IMR-90 (cell line): ENCODE data around the gene ZNF766. TPM values are rescaled to one million over a fixed set of nuclear protein-coding genes. Genes with fewer than 3 reads are reported as not detected.
A peak's percentile ranks its signal among the peaks of the same experiment; 100 is the strongest.

ENCODE experiments used
- ATAC-seq: fragments of 200-7000 bp; cut with Tn5 transposase; 2 replicates; pipeline ENCODE4 v1.9.1; 2020; ENCODE audit warnings: low read depth, mild to moderate bottlenecking, moderate library complexity
- BruUV-seq: library from RNA; stranded (reverse); fragments of 400-500 nt; replicated peaks from 2 replicates; lab custom pipeline; 2021; lab: Mats Ljungman, UMichigan
- CTCF ChIA-PET: fragments of 300-600 bp; formaldehyde crosslinking; extraction: SDS; loops from one replicate; lab custom pipeline; 2021; ENCODE audit warnings: antibody characterized with exemption; lab: Yijun Ruan, JAX
- POLR2A ChIA-PET: fragments of 300-600 bp; sonication (Branson Sonifier 250); formaldehyde crosslinking; loops from one replicate; lab custom pipeline; 2022; ENCODE audit warnings: antibody characterized with exemption; ENCODE audit not compliant: unreplicated experiment; lab: Charles Lee
- DNase-seq: peaks from one replicate; pipeline ENCODE4 v3.0.0; 2013
- H2AFZ ChIP-seq: replicated peaks from 2 replicates; pipeline ENCODE3; 2013; ENCODE audit warnings: low read length, mild to moderate bottlenecking; ENCODE audit not compliant: poor library complexity
- H2AK5ac ChIP-seq: 2 replicates; pipeline ENCODE4 v1.6.1; 2013; ENCODE audit warnings: low read depth, low read length, inconsistent platforms
- H2AK9ac ChIP-seq: replicated peaks from 2 replicates; pipeline ENCODE3; 2013; ENCODE audit warnings: mild to moderate bottlenecking, low read depth, low read length, moderate library complexity; ENCODE audit not compliant: poor library complexity
- H2BK120ac ChIP-seq: 2 replicates; pipeline ENCODE4 v1.6.1; 2013; ENCODE audit warnings: low read depth, low read length, inconsistent platforms
- H2BK15ac ChIP-seq: 3 replicates; pipeline ENCODE4 v1.6.1; 2013; ENCODE audit warnings: low read depth, low read length, inconsistent platforms
- H2BK20ac ChIP-seq: 2 replicates; pipeline ENCODE4 v1.6.1; 2013; ENCODE audit warnings: low read depth, mild to moderate bottlenecking, inconsistent platforms, low read length, moderate library complexity
- H2BK5ac ChIP-seq: 2 replicates; pipeline ENCODE4 v1.6.1; 2013; ENCODE audit warnings: mild to moderate bottlenecking, low read depth, low read length, inconsistent platforms; ENCODE audit not compliant: poor library complexity, severe bottlenecking
- H3K14ac ChIP-seq: replicated peaks from 2 replicates; pipeline ENCODE4 v1.6.1; 2013; ENCODE audit warnings: low read depth, low read length, inconsistent platforms
- H3K18ac ChIP-seq: 2 replicates; pipeline ENCODE4 v1.6.1; 2013; ENCODE audit warnings: low read depth, low read length, control low read depth
- H3K23ac ChIP-seq: 2 replicates; pipeline ENCODE4 v1.6.1; 2013; ENCODE audit warnings: low read depth, low read length, inconsistent platforms
- H3K27ac ChIP-seq: 2 replicates; pipeline ENCODE4 v1.5.1; 2013; ENCODE audit warnings: mild to moderate bottlenecking, control low read depth, low read length; ENCODE audit not compliant: insufficient read depth
- H3K27me3 ChIP-seq: 2 replicates; pipeline ENCODE4 v1.6.1; 2013; ENCODE audit warnings: low read length; ENCODE audit not compliant: control insufficient read depth, insufficient read depth
- H3K36me3 ChIP-seq: 2 replicates; pipeline ENCODE4 v1.6.1; 2013; ENCODE audit warnings: low read length, mixed read lengths; ENCODE audit not compliant: control insufficient read depth, insufficient read depth
- H3K4ac ChIP-seq: 2 replicates; pipeline ENCODE4 v1.6.1; 2013; ENCODE audit warnings: low read depth, low read length, inconsistent platforms
- H3K4me1 ChIP-seq: 2 replicates; pipeline ENCODE4 v1.6.1; 2013; ENCODE audit warnings: low read length, mixed read lengths; ENCODE audit not compliant: control insufficient read depth, insufficient read depth
- H3K4me2 ChIP-seq: 2 replicates; pipeline ENCODE4 v1.6.1; 2013; ENCODE audit warnings: low read depth, mild to moderate bottlenecking, control low read depth, low read length, moderate library complexity
- H3K4me3 ChIP-seq: 2 replicates; pipeline ENCODE4 v1.5.1; 2013; ENCODE audit warnings: low read depth, mild to moderate bottlenecking, control low read depth, low read length, moderate library complexity; ENCODE audit not compliant: insufficient read depth
- H3K56ac ChIP-seq: 2 replicates; pipeline ENCODE4 v1.6.1; 2013; ENCODE audit warnings: low read length, inconsistent platforms; ENCODE audit not compliant: insufficient read depth; ENCODE audit errors: extremely low read depth
- H3K79me1 ChIP-seq, 2 experiments: 2 replicates each; pipeline ENCODE4 v1.6.1; 2013; ENCODE audit warnings: low read length in 2 of 2, inconsistent platforms in 1 of 2, low read depth in 1 of 2
- H3K9ac ChIP-seq: 2 replicates; pipeline ENCODE4 v1.6.1; 2013; ENCODE audit warnings: low read depth, low read length, control low read depth
- H3K9me1 ChIP-seq: 2 replicates; pipeline ENCODE4 v1.6.1; 2013; ENCODE audit warnings: low read length, inconsistent platforms; ENCODE audit not compliant: insufficient read depth
- H3K9me3 ChIP-seq: 2 replicates; pipeline ENCODE4 v1.6.1; 2013; ENCODE audit warnings: low read length; ENCODE audit not compliant: control insufficient read depth, insufficient read depth
- H4K20me1 ChIP-seq: 2 replicates; pipeline ENCODE4 v1.6.1; 2013; ENCODE audit warnings: low read length, inconsistent platforms; ENCODE audit not compliant: insufficient read depth
- H4K5ac ChIP-seq: 2 replicates; pipeline ENCODE4 v1.6.1; 2013; ENCODE audit warnings: mild to moderate bottlenecking, low read depth, low read length, control low read depth
- H4K8ac ChIP-seq, 2 experiments: 2 replicates each; pipeline ENCODE4 v1.6.1; 2013; ENCODE audit warnings: low read depth in 2 of 2, low read length in 2 of 2, control low read depth in 1 of 2, inconsistent platforms in 1 of 2
- H4K91ac ChIP-seq: 2 replicates; pipeline ENCODE4 v1.6.1; 2013; ENCODE audit warnings: low read depth, low read length, inconsistent platforms; ENCODE audit not compliant: insufficient read depth
- BHLHE40 ChIP-seq: fragments of 150-350 bp; IDR thresholded peaks from 2 replicates; pipeline ENCODE4 v1.6.1; 2016; ENCODE audit warnings: mild to moderate bottlenecking, low read depth, low read length
- CEBPB ChIP-seq: IDR thresholded peaks from 2 replicates; pipeline ENCODE4 v1.6.1; 2012; ENCODE audit warnings: low read depth, low read length, improper control_type of control experiment
- CHD1 ChIP-seq: IDR thresholded peaks from 2 replicates; pipeline ENCODE4 v1.6.1; 2012; ENCODE audit warnings: low read depth, low read length, improper control_type of control experiment
- MAFK ChIP-seq: IDR thresholded peaks from 2 replicates; pipeline ENCODE4 v1.6.1; 2012; ENCODE audit warnings: low read depth, low read length, improper control_type of control experiment
- MAZ ChIP-seq: IDR thresholded peaks from 2 replicates; pipeline ENCODE4 v1.6.1; 2012; ENCODE audit warnings: low read depth, mild to moderate bottlenecking, low read length, improper control_type of control experiment, moderate library complexity, borderline replicate concordance
- POLR2A ChIP-seq: IDR thresholded peaks from 2 replicates; pipeline ENCODE4 v1.6.1; 2012; ENCODE audit warnings: mild to moderate bottlenecking, low read depth, low read length
- RCOR1 ChIP-seq: IDR thresholded peaks from 2 replicates; pipeline ENCODE4 v1.6.1; 2012; ENCODE audit warnings: mild to moderate bottlenecking, low read length, improper control_type of control experiment; ENCODE audit not compliant: insufficient replicate concordance
- RFX5 ChIP-seq: IDR thresholded peaks from 2 replicates; pipeline ENCODE4 v1.8.0; 2012; ENCODE audit warnings: low read depth, mild to moderate bottlenecking, low read length, moderate library complexity
- WGBS, 2 experiments: methylation state at CpG; one replicate each; pipeline versions ENCODE4 v1.1.5 to v1.1.7; 2013; ENCODE audit warnings: missing lambda C conversion rate in 2 of 2; ENCODE audit not compliant: insufficient read length in 1 of 2; ENCODE audit errors: extremely low coverage in 2 of 2; 5-methylcytosine and 5-hydroxymethylcytosine counted together
- dilution Hi-C: fragments of 300-500 bp; cut with HindIII; formaldehyde crosslinking; loops from one replicate; pipeline ENCODE4 v1.14.3; 2018; ENCODE audit warnings: low sequenced_read_pairs; ENCODE audit not compliant: unreplicated experiment
- in situ Hi-C: fragments of 300-500 bp; cut with MboI; formaldehyde crosslinking; loops from 3 replicates; pipeline ENCODE4 v1.14.3; 2019; ENCODE audit warnings: low sequenced_read_pairs, inconsistent platforms, mixed read lengths
- intact Hi-C: fragments of 100-400 bp; cut with micrococcal nuclease; formaldehyde crosslinking; loops from 2 replicates; pipeline ENCODE4 v1.10.0; 2022
- polyA plus RNA-seq, 3 experiments: library from polyadenylated mRNA; depleted of rRNA; stranded (reverse); fragments of >200 nt; gene quantifications; 2 replicates each; pipeline ENCODE4 v1.2.3, GENCODE V29; 2012; ENCODE audit warnings: low replicate concordance in 1 of 3
- total RNA-seq: library from RNA; depleted of rRNA; stranded (reverse); fragments of >200 nt; gene quantifications from 2 replicates; pipeline ENCODE4 v1.2.3, GENCODE V29; 2012
- TF ChIP-seq, protein P1 (sequence below): fragments of 150-350 bp; IDR thresholded peaks from 2 replicates; pipeline ENCODE4 v1.6.1; 2016; ENCODE audit warnings: low read depth, mild to moderate bottlenecking, low read length, moderate library complexity, borderline replicate concordance
- TF ChIP-seq, protein P2 (sequence below): conservative IDR thresholded peaks from 2 replicates; pipeline ENCODE4 v1.5.1; 2012; ENCODE audit warnings: mild to moderate bottlenecking, low read depth, low read length, improper control_type of control experiment

The ZNF766 gene
- total and polyA plus RNA-seq, 2 of the 4 experiments (the other 2 are of a cell fraction): 4.9 to 20.4 TPM

DNA sequence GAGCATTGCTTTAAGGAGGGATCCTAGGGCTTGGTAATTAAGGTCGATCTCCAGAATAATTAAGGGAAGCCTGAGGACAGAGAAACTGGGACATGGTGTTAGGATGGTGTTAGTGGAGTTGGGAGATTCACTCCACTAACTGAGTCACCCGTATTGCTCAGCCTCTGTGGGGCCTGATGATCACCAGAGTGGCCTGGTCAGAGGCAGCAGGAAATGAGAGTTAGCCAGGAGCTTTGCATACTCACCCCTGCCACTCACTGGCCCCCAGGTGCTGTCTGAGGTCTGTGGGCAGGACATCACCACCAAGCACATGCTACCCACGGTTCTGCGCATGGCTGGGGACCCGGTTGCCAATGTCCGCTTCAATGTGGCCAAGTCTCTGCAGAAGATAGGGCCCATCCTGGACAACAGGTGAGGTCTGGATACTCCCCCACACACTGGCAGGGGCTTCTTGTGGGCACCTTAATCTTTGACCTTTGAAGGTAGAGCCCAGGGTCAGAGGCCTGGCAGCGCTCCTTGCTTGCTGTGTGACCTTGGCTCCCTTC is 47.5 kb upstream of the ZNF766 start:
- Histone ChIP-seq H3K18ac (no peak overlapping the region), H3K23ac (no peak overlapping the region), H2AK5ac (no peak overlapping the region), H3K4me3 (no peak overlapping the region), H4K20me1 (peaks cover 5% of the 10 kb centered on the region), H4K8ac (no peak overlapping the region), H3K4me2 (no peak overlapping the region), H2BK120ac (no peak overlapping the region), H3K27ac (no peak overlapping the region), H3K27me3 (no peaks in the 10 kb centered on the region), H3K9me3 (no peaks in the 10 kb centered on the region), H3K79me1 (peaks cover 5 to 34% of the 10 kb centered on the region in 2 experiments), H2BK15ac (no peak overlapping the region), H2AK9ac (no peak overlapping the region), H3K36me3 (peaks cover 74% of the 10 kb centered on the region), H3K4me1 (no peaks in the 10 kb centered on the region), H4K91ac (no peak overlapping the region), H3K14ac (no peak overlapping the region), H2BK5ac (no peak overlapping the region), H2BK20ac (no peak overlapping the region), H3K9me1 (0 out of 2 replicates have a peak, but pooled peaks cover 6% of the 10 kb centered on the region), H4K5ac (no peak overlapping the region), H3K56ac (no peak overlapping the region), H3K4ac (no peak overlapping the region), H2AFZ (no peak overlapping the region), H3K9ac (no peak overlapping the region)
- WGBS, 2 experiments: no CpG with 5 or more reads among the region's 7 CpGs
- dilution Hi-C loops: no loop called here
- ChIA-PET POLR2A (no interaction called here), CTCF (no interaction called here)
- ATAC-seq: peak; percentile 27; the same call in 1 of the 2 replicates
- in situ Hi-C loops: no loop called here
- TF ChIP-seq RFX5: no peak
- TF ChIP-seq CEBPB: no peak
- TF ChIP-seq BHLHE40: no peak
- TF ChIP-seq, protein P1, sequence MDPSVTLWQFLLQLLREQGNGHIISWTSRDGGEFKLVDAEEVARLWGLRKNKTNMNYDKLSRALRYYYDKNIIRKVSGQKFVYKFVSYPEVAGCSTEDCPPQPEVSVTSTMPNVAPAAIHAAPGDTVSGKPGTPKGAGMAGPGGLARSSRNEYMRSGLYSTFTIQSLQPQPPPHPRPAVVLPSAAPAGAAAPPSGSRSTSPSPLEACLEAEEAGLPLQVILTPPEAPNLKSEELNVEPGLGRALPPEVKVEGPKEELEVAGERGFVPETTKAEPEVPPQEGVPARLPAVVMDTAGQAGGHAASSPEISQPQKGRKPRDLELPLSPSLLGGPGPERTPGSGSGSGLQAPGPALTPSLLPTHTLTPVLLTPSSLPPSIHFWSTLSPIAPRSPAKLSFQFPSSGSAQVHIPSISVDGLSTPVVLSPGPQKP: no peak
- no peak for TF ChIP-seq MAFK
- TF ChIP-seq MAZ: no peak
- no peak for TF ChIP-seq RCOR1
- TF ChIP-seq POLR2A: no peak
- TF ChIP-seq, protein P2, sequence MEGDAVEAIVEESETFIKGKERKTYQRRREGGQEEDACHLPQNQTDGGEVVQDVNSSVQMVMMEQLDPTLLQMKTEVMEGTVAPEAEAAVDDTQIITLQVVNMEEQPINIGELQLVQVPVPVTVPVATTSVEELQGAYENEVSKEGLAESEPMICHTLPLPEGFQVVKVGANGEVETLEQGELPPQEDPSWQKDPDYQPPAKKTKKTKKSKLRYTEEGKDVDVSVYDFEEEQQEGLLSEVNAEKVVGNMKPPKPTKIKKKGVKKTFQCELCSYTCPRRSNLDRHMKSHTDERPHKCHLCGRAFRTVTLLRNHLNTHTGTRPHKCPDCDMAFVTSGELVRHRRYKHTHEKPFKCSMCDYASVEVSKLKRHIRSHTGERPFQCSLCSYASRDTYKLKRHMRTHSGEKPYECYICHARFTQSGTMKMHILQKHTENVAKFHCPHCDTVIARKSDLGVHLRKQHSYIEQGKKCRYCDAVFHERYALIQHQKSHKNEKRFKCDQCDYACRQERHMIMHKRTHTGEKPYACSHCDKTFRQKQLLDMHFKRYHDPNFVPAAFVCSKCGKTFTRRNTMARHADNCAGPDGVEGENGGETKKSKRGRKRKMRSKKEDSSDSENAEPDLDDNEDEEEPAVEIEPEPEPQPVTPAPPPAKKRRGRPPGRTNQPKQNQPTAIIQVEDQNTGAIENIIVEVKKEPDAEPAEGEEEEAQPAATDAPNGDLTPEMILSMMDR: no peak
- TF ChIP-seq CHD1: no peak
- intact Hi-C loops: no loop called here
- DNase-seq: peak; percentile 35
- no TSS peak for BruUV-seq
